Sigmoid colon (tissue), 7 donors: ENCODE results near the gene SERP2. TPM values are rescaled to one million over a fixed set of nuclear protein-coding genes. Genes with fewer than 3 reads are reported as not detected.

Experiments
- DNase-seq: peaks from one replicate; pipeline ENCODE4 v3.0.0-alpha.2; 2019
- H3K27ac ChIP-seq, 4 donors: fragments of 200-600 bp; sonication (generic); one replicate each; pipeline ENCODE4 v1.5.1; 2016 to 2019; ENCODE audit warnings: mild to moderate bottlenecking in 1 of 4
- H3K27me3 ChIP-seq, 3 donors: fragments of 200-600 bp; sonication (generic); one replicate each; pipeline ENCODE4 v1.5.1; 2019; ENCODE audit warnings: mild to moderate bottlenecking in 1 of 3
- H3K36me3 ChIP-seq, 4 donors: fragments of 200-600 bp; sonication (generic); one replicate each; pipeline ENCODE4 v1.5.1; 2016 to 2019
- H3K4me1 ChIP-seq, 4 donors: fragments of 200-600 bp; sonication (generic); one replicate each; pipeline ENCODE4 v1.5.1; 2017 to 2019
- H3K4me3 ChIP-seq, 4 donors: fragments of 200-600 bp; sonication (generic); one replicate each; pipeline ENCODE4 v1.5.1; 2017 to 2019; ENCODE audit warnings: mild to moderate bottlenecking in 2 of 4, moderate library complexity in 1 of 4
- H3K9me3 ChIP-seq, 4 donors: fragments of 200-600 bp in 3 of 4; sonication (generic) in 3 of 4; one replicate each; pipeline versions ENCODE4 v1.5.1 to v1.6.1; 2013 to 2019
- CTCF ChIP-seq, 4 experiments: fragments of 450-650 bp in 3 of 4; fragments of 200-600 bp in 1 of 4; IDR thresholded peaks; one replicate each; pipeline ENCODE4 v1.5.1; 2016 to 2019; ENCODE audit warnings: antibody characterized with exemption in 4 of 4, mild to moderate bottlenecking in 3 of 4, moderate library complexity in 2 of 4
- EP300 ChIP-seq, 4 donors: sonication (generic); formaldehyde crosslinking; IDR thresholded peaks; one replicate each; pipeline ENCODE4 v1.6.1; 2017; ENCODE audit warnings: antibody characterized with exemption in 4 of 4
- POLR2A ChIP-seq, 2 donors: fragments of 450-650 bp; IDR thresholded peaks; one replicate each; pipeline ENCODE4 v1.6.1; 2016; ENCODE audit warnings: antibody characterized with exemption in 2 of 2, mild to moderate bottlenecking in 2 of 2, moderate library complexity in 2 of 2
- POLR2AphosphoS5 ChIP-seq, 4 donors: sonication (generic); formaldehyde crosslinking; IDR thresholded peaks; one replicate each; pipeline ENCODE4 v1.6.1; 2017; ENCODE audit warnings: antibody characterized with exemption in 4 of 4
- WGBS, 2 donors: extraction: QIAGEN DNeasy Blood & Tissue Kit; methylation state at CpG; one replicate each; pipeline ENCODE4 v1.1.7; 2013; 5-methylcytosine and 5-hydroxymethylcytosine counted together
- intact Hi-C: fragments of 100-400 bp; cut with DNase I; formaldehyde crosslinking; loops from one replicate; pipeline ENCODE4 v1.15.1; 2023
- polyA plus RNA-seq, 3 donors: library from polyadenylated mRNA; stranded (reverse); fragments of 200-250 nt; gene quantifications; one replicate each; pipeline ENCODE4 v1.2.3, GENCODE V29; 2013
- total RNA-seq, 4 donors: library from RNA; depleted of rRNA; stranded (reverse); fragments of >200 nt; gene quantifications; one replicate each; pipeline ENCODE4 v1.1.0, GENCODE V29; 2016
- donor health status: healthy with polysubstance abuse.
- donor health status: Bipolar disorder and iron deficiency.
- donor health status: healthy.

The SERP2 gene
- total and polyA plus RNA-seq, 7 donors, result 3.2 to 9.6 (median 6.9) TPM

- no peak for TF ChIP-seq CTCF (IDR thresholded peaks at IDR 0.05)
- TF ChIP-seq EP300 (IDR thresholded peaks at IDR 0.05), result no peak
- no peak for TF ChIP-seq POLR2A (IDR thresholded peaks at IDR 0.05)
- H3K4me3 ChIP-seq, result no peak overlapping the region
- H3K9me3 ChIP-seq, result no peaks in the 10 kb centered on the region
- DNase-seq, result no peak
- H3K36me3 ChIP-seq, result no peaks in the 10 kb centered on the region
- H3K27ac ChIP-seq, result no peak overlapping the region
- intact Hi-C loops, result no loop called here
- WGBS, 2 donors, result 89 to 91% methylated on average over 13 of the region's 13 CpGs
- no peaks in the 10 kb centered on the region for H3K4me1 ChIP-seq
- H3K27me3 ChIP-seq, result no peaks in the 10 kb centered on the region
Measured at GRCh38 chr13:44413095-44413494, 39.5 kb downstream of the SERP2 start.

- H3K9me3 ChIP-seq, result no peaks in the 10 kb centered on the region
- 94 to 96% methylated on average over 26 of the region's 26 CpGs for WGBS, 2 donors
- no peak for TF ChIP-seq POLR2AphosphoS5 (IDR thresholded peaks at IDR 0.05)
- H3K4me1 ChIP-seq, result no peaks in the 10 kb centered on the region
- H3K4me3 ChIP-seq, result no peak overlapping the region
- no peak overlapping the region for H3K27ac ChIP-seq
- H3K36me3 ChIP-seq, result no peaks in the 10 kb centered on the region
- intact Hi-C loops, result no loop called here
- DNase-seq, result no peak
- no peaks in the 10 kb centered on the region for H3K27me3 ChIP-seq
Measured at GRCh38 chr13:44414716-44415115, 41.1 kb downstream of the SERP2 start.

GRCh38 chr13:44415815-44416214 lies 42.2 kb downstream of the SERP2 start:
- H3K36me3 ChIP-seq, result no peaks in the 10 kb centered on the region
- TF ChIP-seq EP300 (IDR thresholded peaks at IDR 0.05) (no peak), POLR2AphosphoS5 (IDR thresholded peaks at IDR 0.05) (no peak), POLR2A (IDR thresholded peaks at IDR 0.05) (no peak), CTCF (IDR thresholded peaks at IDR 0.05) (no peak)
- H3K27ac ChIP-seq, result no peak overlapping the region
- H3K27me3 ChIP-seq, result no peaks in the 10 kb centered on the region
- H3K9me3 ChIP-seq, result no peaks in the 10 kb centered on the region
- DNase-seq, result no peak
- WGBS, 2 donors, result 87 to 88% methylated on average over 15 of the region's 15 CpGs
- intact Hi-C loops, result no loop called here
- no peak overlapping the region for H3K4me3 ChIP-seq
- no peaks in the 10 kb centered on the region for H3K4me1 ChIP-seq

- intact Hi-C loops, result no loop called here
- no peak overlapping the region for H3K27ac ChIP-seq
Measured at GRCh38 chr13:44416301-44416700, 42.7 kb downstream of the SERP2 start.

GRCh38 chr13:44416744-44417143 lies 43.1 kb downstream of the SERP2 start:
- Histone ChIP-seq H3K9me3 (no peaks in the 10 kb centered on the region), H3K4me3 (no peak overlapping the region), H3K27ac (no peak overlapping the region), H3K4me1 (no peaks in the 10 kb centered on the region), H3K27me3 (no peaks in the 10 kb centered on the region), H3K36me3 (no peaks in the 10 kb centered on the region)
- intact Hi-C loops, result no loop called here
- DNase-seq, result no peak
- no peak for TF ChIP-seq CTCF (IDR thresholded peaks at IDR 0.05)
- TF ChIP-seq POLR2A (IDR thresholded peaks at IDR 0.05), result no peak
- no peak for TF ChIP-seq POLR2AphosphoS5 (IDR thresholded peaks at IDR 0.05)
- TF ChIP-seq EP300 (IDR thresholded peaks at IDR 0.05), result no peak
- WGBS, 2 donors, result 93 to 96% methylated on average over 6 of the region's 6 CpGs

More at GRCh38 chr13:44416301-44416700, 42.7 kb downstream of the SERP2 start:
- 73 to 88% methylated on average over 10 of the region's 10 CpGs for WGBS, 2 donors
- Histone ChIP-seq H3K36me3 (no peaks in the 10 kb centered on the region), H3K4me3 (no peak overlapping the region), H3K9me3 (no peaks in the 10 kb centered on the region), H3K27me3 (no peaks in the 10 kb centered on the region), H3K4me1 (no peaks in the 10 kb centered on the region)
- no peak for DNase-seq
- TF ChIP-seq POLR2AphosphoS5 (IDR thresholded peaks at IDR 0.05), result no peak
- no peak for TF ChIP-seq POLR2A (IDR thresholded peaks at IDR 0.05)
- no peak for TF ChIP-seq EP300 (IDR thresholded peaks at IDR 0.05)
- no peak for TF ChIP-seq CTCF (IDR thresholded peaks at IDR 0.05)
